Neuron (in vitro differentiated cells): ENCODE data around the gene PRKCH.
"Not testable (repeated sequence)": the region's sequence is repeated elsewhere in the genome, so short reads cannot be mapped to it uniquely, and the experiment has no call there.

Source experiments
- H2AFZ ChIP-seq: one replicate; pipeline ENCODE4 v1.6.1; 2013; ENCODE audit warnings: low read depth, mild to moderate bottlenecking, inconsistent platforms, low read length, moderate library complexity
- H3K27me3 ChIP-seq: one replicate; pipeline ENCODE4 v1.6.1; 2013; ENCODE audit warnings: low read length; ENCODE audit not compliant: insufficient read depth
- H3K36me3 ChIP-seq: one replicate; pipeline ENCODE4 v1.6.1; 2013; ENCODE audit warnings: low read length; ENCODE audit not compliant: insufficient read depth
- H3K4me1 ChIP-seq: one replicate; pipeline ENCODE4 v1.6.1; 2013; ENCODE audit warnings: low read length; ENCODE audit not compliant: insufficient read depth
- H3K4me3 ChIP-seq: 2 replicates; pipeline ENCODE4 v1.5.1; 2013; ENCODE audit warnings: mild to moderate bottlenecking, low read length, moderate library complexity
- H3K9me3 ChIP-seq: one replicate; pipeline ENCODE4 v1.6.1; 2013; ENCODE audit warnings: low read length

The PRKCH gene

DNA sequence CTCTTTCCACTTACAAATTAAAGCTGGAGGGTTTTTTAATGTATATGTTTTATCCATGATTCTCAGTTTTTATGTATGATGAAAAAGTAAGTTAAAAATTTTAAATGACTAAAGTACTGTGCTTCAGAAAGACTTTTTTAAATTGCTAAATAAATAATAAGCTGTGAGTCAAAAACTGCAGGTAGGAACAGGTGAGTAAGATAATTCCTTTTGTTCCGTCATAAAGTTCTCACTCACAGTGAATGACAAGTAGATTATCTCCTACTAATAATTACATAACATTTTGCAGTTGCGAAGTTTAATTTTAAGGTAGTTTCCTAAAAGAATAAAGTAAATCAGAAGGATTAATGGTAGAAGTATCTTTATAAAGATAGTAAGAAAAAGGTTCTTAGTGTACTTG is 78.0 kb downstream of the PRKCH start:
- Histone ChIP-seq H3K27me3 (no peaks in the 10 kb centered on the region), H2AFZ (no peak overlapping the region), H3K9me3 (no peaks in the 10 kb centered on the region), H3K4me1 (no peaks in the 10 kb centered on the region), H3K36me3 (no peaks in the 10 kb centered on the region), H3K4me3 (no peak overlapping the region)

GRCh38 chr14:61401461-61401860 is 80.1 kb downstream of the PRKCH start:
- Histone ChIP-seq H3K9me3 (no peaks in the 10 kb centered on the region), H2AFZ (no peak overlapping the region), H3K4me3 (no peak overlapping the region), H3K36me3 (no peaks in the 10 kb centered on the region), H3K4me1 (no peaks in the 10 kb centered on the region), H3K27me3 (no peaks in the 10 kb centered on the region)

GRCh38 chr14:61403411-61403810 is 82.0 kb downstream of the PRKCH start:
- no peaks in the 10 kb centered on the region for H3K9me3 ChIP-seq

DNA sequence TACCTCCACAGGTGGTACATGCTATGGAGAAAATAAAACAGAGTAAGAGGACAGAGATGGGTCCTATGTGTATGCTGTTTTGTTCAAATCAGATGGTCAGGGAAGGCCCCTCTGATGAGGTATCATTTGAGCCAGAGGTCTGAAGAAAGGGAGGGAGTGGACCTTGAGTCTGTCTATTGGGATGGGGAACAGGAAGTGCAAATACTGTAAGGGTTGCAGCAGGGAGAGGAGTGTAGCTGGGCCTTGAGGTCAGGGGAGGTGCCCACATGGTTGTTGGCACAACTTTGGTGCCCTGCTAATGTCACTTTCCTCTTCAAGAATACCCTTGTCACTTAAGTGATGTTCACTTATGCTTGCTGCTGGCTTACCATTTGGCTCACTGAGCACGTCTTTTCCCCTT is 83.3 kb downstream of the PRKCH start:
- no peak overlapping the region for H3K4me3 ChIP-seq
- no peak overlapping the region for H2AFZ ChIP-seq
- H3K36me3 ChIP-seq, result no peaks in the 10 kb centered on the region
- H3K4me1 ChIP-seq, result no peaks in the 10 kb centered on the region
- H3K27me3 ChIP-seq, result no peaks in the 10 kb centered on the region
- no peaks in the 10 kb centered on the region for H3K9me3 ChIP-seq

More at GRCh38 chr14:61403411-61403810, 82.0 kb downstream of the PRKCH start:
- no peaks in the 10 kb centered on the region for H3K4me1 ChIP-seq
- H3K36me3 ChIP-seq, result no peaks in the 10 kb centered on the region
- H3K27me3 ChIP-seq, result no peaks in the 10 kb centered on the region
- no peak overlapping the region for H2AFZ ChIP-seq
- H3K4me3 ChIP-seq, result no peak overlapping the region

DNA sequence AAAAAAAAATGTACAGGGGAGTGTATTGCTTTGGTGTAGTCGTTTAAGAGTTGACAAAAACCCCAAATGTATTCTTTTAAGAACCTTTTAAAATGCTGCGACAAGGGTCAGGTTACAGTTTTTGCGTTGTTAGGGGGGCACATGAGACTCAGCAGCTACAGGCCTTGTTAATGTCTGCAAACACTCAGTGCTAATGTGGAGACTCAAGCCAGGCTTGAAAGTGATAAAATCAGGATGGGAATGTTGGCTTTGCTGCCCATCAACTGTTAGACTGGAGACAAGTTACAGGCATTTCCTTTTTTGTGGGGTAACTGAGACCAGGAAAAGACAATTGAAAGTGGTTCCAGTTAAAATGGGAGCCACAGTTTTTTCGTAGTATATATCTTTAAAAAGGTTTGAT is 84.8 kb downstream of the PRKCH start:
- no peaks in the 10 kb centered on the region for H3K4me1 ChIP-seq
- H3K36me3 ChIP-seq, result no peaks in the 10 kb centered on the region
- no peak overlapping the region for H2AFZ ChIP-seq
- H3K27me3 ChIP-seq, result no peaks in the 10 kb centered on the region
- no peaks in the 10 kb centered on the region for H3K9me3 ChIP-seq
- H3K4me3 ChIP-seq, result no peak overlapping the region

- Histone ChIP-seq H3K9me3 (no peaks in the 10 kb centered on the region), H3K27me3 (no peaks in the 10 kb centered on the region), H3K4me1 (no peaks in the 10 kb centered on the region), H3K4me3 (no peak overlapping the region), H3K36me3 (no peaks in the 10 kb centered on the region), H2AFZ (no peak overlapping the region)
Observed at GRCh38 chr14:61406675-61407074, 85.3 kb downstream of the PRKCH start.

GRCh38 chr14:61408498-61408897 is 87.1 kb downstream of the PRKCH start:
- no peaks in the 10 kb centered on the region for H3K36me3 ChIP-seq
- H2AFZ ChIP-seq, result no peak overlapping the region
- no peaks in the 10 kb centered on the region for H3K27me3 ChIP-seq
- H3K4me1 ChIP-seq, result no peaks in the 10 kb centered on the region
- H3K9me3 ChIP-seq, result no peaks in the 10 kb centered on the region
- H3K4me3 ChIP-seq, result no peak overlapping the region

DNA sequence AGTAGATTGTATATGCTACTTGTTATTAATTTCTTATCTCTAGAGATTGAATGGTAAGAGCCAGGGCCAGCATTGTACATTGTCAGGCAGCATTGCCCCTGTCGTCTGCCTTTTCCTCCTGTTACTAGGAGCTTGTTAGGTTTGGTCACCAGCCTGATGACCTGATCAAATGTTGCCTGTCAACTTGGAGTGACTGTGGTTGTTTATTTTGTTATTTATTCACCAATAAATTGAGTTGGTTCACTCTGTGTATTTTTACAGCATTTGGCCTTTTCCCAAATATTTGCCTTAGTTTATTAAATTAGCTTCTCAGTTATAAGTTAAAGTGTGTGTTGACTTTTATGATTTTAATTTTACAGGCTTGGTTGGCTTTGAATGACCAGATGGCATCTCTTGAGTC is 88.4 kb downstream of the PRKCH start:
- no peaks in the 10 kb centered on the region for H3K27me3 ChIP-seq
- H3K4me3 ChIP-seq, result no peak overlapping the region
- no peaks in the 10 kb centered on the region for H3K36me3 ChIP-seq
- H2AFZ ChIP-seq, result no peak overlapping the region
- H3K9me3 ChIP-seq, result no peaks in the 10 kb centered on the region
- H3K4me1 ChIP-seq, result no peaks in the 10 kb centered on the region

- H3K36me3 ChIP-seq, H2AFZ ChIP-seq, H3K4me1 ChIP-seq, H3K27me3 ChIP-seq, H3K4me3 ChIP-seq, H3K9me3 ChIP-seq: not testable (repeated sequence)
Observed at GRCh38 chr14:61415934-61416333, 94.6 kb downstream of the PRKCH start.

DNA sequence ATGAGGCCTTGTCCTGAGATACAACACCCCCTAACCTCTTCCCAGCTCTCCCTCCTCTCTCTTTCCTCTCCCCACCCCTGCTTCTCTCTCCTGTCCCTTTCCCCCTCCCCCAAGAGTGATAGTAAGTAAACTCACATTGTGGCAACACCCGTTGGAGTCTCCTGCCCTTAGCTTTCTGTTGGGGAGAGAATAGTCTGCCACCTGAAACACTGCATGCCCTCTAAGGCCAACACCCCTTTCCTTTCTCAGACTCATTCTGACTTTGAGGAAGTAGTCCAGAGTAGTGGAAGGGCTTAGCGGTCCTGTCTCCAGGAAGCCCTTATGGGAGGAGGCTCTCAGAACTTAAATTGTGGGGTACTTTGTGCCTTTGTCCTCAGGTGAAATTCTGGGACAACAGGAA is 95.2 kb downstream of the PRKCH start:
- Histone ChIP-seq H3K4me1 (no peaks in the 10 kb centered on the region), H3K36me3 (no peaks in the 10 kb centered on the region), H3K4me3 (no peak overlapping the region), H2AFZ (no peak overlapping the region), H3K27me3 (no peaks in the 10 kb centered on the region), H3K9me3 (no peaks in the 10 kb centered on the region)

DNA sequence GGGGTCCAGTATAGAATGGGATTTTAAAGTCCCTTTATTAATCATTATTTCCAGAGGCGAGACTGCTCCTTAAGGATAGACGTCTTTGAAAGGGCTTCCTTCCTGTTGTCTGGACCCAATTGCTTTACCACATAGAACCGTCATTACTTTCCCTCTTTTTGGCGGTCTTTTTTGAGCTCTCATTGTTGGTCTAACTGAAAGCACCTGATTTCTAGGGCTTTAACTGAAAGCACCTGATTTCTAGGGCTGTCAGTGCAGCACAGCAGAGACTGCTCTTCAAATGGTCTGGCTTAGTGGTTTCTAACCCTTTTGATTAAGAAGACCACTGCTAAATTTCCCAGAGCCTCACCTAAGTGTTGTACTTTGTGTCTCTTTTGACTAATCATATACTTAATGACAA is 95.8 kb downstream of the PRKCH start:
- Histone ChIP-seq H3K27me3 (no peaks in the 10 kb centered on the region), H2AFZ (no peak overlapping the region), H3K36me3 (no peaks in the 10 kb centered on the region), H3K4me1 (no peaks in the 10 kb centered on the region), H3K9me3 (no peaks in the 10 kb centered on the region), H3K4me3 (no peak overlapping the region)

DNA sequence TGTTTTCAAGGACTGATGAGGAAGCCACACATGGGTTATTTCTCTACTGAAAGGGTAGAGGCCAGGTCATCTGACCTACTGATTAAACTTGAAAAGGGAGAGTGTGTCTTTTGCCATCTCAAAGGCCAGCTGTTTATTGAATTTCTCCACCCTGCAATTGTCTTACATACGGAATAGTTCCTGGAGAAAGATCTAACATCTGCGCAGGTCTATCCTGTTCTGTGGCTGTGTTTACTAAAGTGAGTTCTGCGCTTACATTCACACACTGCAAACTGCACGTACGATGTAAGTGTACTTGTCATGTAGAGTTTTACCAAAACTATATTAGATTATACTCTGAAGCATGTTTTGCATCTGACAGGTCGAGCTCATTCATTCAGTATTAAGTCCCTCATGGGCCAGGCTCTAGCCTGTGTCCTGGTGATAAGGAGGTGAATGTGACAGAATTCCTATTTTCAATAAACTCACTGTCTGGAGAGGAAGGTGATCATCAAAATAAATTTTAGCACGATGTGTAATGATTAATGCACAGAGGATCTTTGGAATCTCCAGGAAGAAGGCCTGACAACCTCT is 96.6 kb downstream of the PRKCH start:
- no peaks in the 10 kb centered on the region for H3K36me3 ChIP-seq
- H2AFZ ChIP-seq, result no peak overlapping the region
- no peak overlapping the region for H3K4me3 ChIP-seq
- H3K9me3 ChIP-seq, result no peaks in the 10 kb centered on the region
- no peaks in the 10 kb centered on the region for H3K4me1 ChIP-seq
- H3K27me3 ChIP-seq, result no peaks in the 10 kb centered on the region

DNA sequence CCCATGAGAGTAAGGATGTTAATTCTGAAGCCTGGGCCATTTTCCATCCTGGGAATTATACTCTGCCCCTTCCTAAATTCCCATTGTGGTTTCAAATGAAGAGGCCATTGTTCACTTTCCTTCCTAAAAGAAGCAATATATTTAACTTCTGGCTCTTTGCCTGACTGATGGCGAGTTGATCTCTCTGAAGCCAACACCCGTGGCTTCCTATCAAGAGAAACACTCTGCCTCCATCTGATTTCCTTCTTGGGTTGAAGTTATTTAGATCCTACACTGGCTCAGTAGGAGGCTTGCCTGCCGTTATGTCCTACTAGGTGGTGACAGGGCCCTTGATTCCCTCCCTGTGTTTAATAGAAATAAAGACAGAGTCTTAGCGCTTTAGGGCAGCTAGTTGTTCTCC is 97.4 kb downstream of the PRKCH start:
- Histone ChIP-seq H3K27me3 (no peaks in the 10 kb centered on the region), H3K4me3 (no peak overlapping the region), H3K4me1 (no peaks in the 10 kb centered on the region), H3K36me3 (no peaks in the 10 kb centered on the region), H2AFZ (no peak overlapping the region), H3K9me3 (no peaks in the 10 kb centered on the region)

DNA sequence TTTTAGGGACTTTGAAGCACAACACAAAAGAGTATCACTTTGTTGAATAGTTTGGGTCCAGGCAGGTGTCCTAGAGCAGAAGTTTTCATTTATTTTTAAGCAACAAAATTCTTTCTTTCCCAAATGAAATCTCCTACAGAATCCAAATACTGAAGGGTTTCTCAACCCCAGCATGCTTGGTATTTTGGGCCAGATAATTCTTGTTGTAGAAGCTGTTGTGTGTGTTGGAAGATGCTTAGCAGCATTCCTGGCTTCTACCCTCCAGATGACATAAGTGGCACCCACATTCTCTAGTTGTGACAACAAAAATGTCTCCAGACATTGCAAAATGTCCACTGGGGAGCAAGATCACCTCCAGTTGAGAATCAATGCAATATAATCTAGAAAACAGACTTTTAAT is 97.8 kb downstream of the PRKCH start:
- Histone ChIP-seq H3K9me3 (no peaks in the 10 kb centered on the region), H3K4me1 (no peaks in the 10 kb centered on the region), H3K27me3 (no peaks in the 10 kb centered on the region)

More for the DNA sequence above, 97.8 kb downstream of the PRKCH start:
- H3K36me3 ChIP-seq, result no peaks in the 10 kb centered on the region
- H3K4me3 ChIP-seq, result no peak overlapping the region
- no peak overlapping the region for H2AFZ ChIP-seq
